DOHH2 (cell line): ENCODE measurements around the gene PTPRC.

Source experiments
- H3F3A ChIP-seq: fragments of 200-600 bp; sonication (generic), shearing (Covaris generic); 2 replicates; pipeline ENCODE4 v1.6.0; 2016; ENCODE audit warnings: antibody characterized with exemption, mild to moderate bottlenecking; ENCODE audit not compliant: control insufficient read depth, insufficient read depth
- H3K27ac ChIP-seq: fragments of 200-600 bp; sonication (generic); 2 replicates; pipeline ENCODE4 v1.5.1; 2014; ENCODE audit warnings: low read depth, mild to moderate bottlenecking, low read length, moderate library complexity
- H3K27me3 ChIP-seq: fragments of 200-600 bp; sonication (generic); 2 replicates; pipeline ENCODE4 v1.6.1; 2014; ENCODE audit warnings: mild to moderate bottlenecking, low read length, mixed read lengths; ENCODE audit not compliant: control insufficient read depth
- H3K36me3 ChIP-seq: fragments of 200-600 bp; sonication (generic); 2 replicates; pipeline ENCODE4 v1.6.1; 2014; ENCODE audit warnings: mild to moderate bottlenecking, low read length, moderate library complexity, mixed read lengths; ENCODE audit not compliant: control insufficient read depth
- H3K4me1 ChIP-seq: fragments of 200-600 bp; sonication (generic); 2 replicates; pipeline ENCODE4 v1.6.1; 2014; ENCODE audit warnings: mild to moderate bottlenecking, low read length, mixed read lengths; ENCODE audit not compliant: control insufficient read depth
- H3K4me2 ChIP-seq: fragments of 200-600 bp; sonication (generic); 2 replicates; pipeline ENCODE4 v1.6.0; 2014; ENCODE audit warnings: mild to moderate bottlenecking, low read length, moderate library complexity
- H3K4me3 ChIP-seq: fragments of 200-600 bp; sonication (generic); 2 replicates; pipeline ENCODE4 v1.5.1; 2014; ENCODE audit warnings: mild to moderate bottlenecking, low read length, mixed read lengths
- H3K79me2 ChIP-seq: fragments of 200-600 bp; sonication (generic); 2 replicates; pipeline ENCODE4 v1.6.1; 2014; ENCODE audit warnings: mild to moderate bottlenecking, low read length, mixed read lengths; ENCODE audit not compliant: control insufficient read depth
- H3K9me2 ChIP-seq: fragments of 200-600 bp; sonication (generic); replicated peaks from 2 replicates; pipeline ENCODE4 v1.6.1; 2014; ENCODE audit warnings: mild to moderate bottlenecking, low read length, mixed read lengths; ENCODE audit not compliant: control insufficient read depth
- H3K9me3 ChIP-seq: fragments of 200-600 bp; sonication (generic); 2 replicates; pipeline ENCODE4 v1.6.1; 2014; ENCODE audit warnings: antibody characterized with exemption, low read length, mixed read lengths; ENCODE audit not compliant: control insufficient read depth, insufficient read depth
- H4K20me1 ChIP-seq: fragments of 200-600 bp; sonication (generic); 2 replicates; pipeline ENCODE4 v1.6.0; 2014; ENCODE audit warnings: low read depth, mild to moderate bottlenecking, antibody characterized with exemption, low read length, moderate library complexity; ENCODE audit not compliant: control insufficient read depth, insufficient read depth
- CTCF ChIP-seq: fragments of 200-600 bp; sonication (generic); IDR thresholded peaks from one replicate; pipeline ENCODE4 v1.5.1; 2014; ENCODE audit warnings: antibody characterized with exemption, mild to moderate bottlenecking, low read depth, low read length; ENCODE audit not compliant: poor library complexity, severe bottlenecking
- EZH2phosphoT487 ChIP-seq: fragments of 200-600 bp; sonication (generic); IDR thresholded peaks from 2 replicates; pipeline ENCODE4 v1.6.1; 2017; ENCODE audit warnings: borderline replicate concordance, mild to moderate bottlenecking, antibody characterized with exemption, low read length, moderate library complexity, mixed read lengths

The PTPRC gene

GRCh38 chr1:198711837-198712236 is 73.0 kb downstream of the PTPRC start:
- H3K4me1 ChIP-seq, result no peaks in the 10 kb centered on the region
- no peaks in the 10 kb centered on the region for H3K9me3 ChIP-seq
- peaks cover 92% of the 10 kb centered on the region for H3K36me3 ChIP-seq
- peaks cover 19% of the 10 kb centered on the region for H3F3A ChIP-seq
- no peak overlapping the region for H3K27ac ChIP-seq
- H3K27me3 ChIP-seq, result no peaks in the 10 kb centered on the region
- H3K79me2 ChIP-seq, result 0 out of 2 replicates have a peak, but pooled peaks cover 2% of the 10 kb centered on the region
- no peaks in the 10 kb centered on the region for H4K20me1 ChIP-seq
- no peak overlapping the region for H3K4me3 ChIP-seq
- no peak overlapping the region for H3K4me2 ChIP-seq
- TF ChIP-seq CTCF, result no peak
- TF ChIP-seq EZH2phosphoT487, result no peak
- H3K9me2 ChIP-seq, result no peaks in the 10 kb centered on the region

GRCh38 chr1:198713081-198713480 is 74.2 kb downstream of the PTPRC start:
- peaks cover 22% of the 10 kb centered on the region for H3F3A ChIP-seq
- H3K9me2 ChIP-seq, result no peaks in the 10 kb centered on the region
- TF ChIP-seq CTCF, result no peak
- no peak for TF ChIP-seq EZH2phosphoT487
- no peak overlapping the region for H3K4me2 ChIP-seq
- H3K9me3 ChIP-seq, result no peaks in the 10 kb centered on the region
- H3K4me1 ChIP-seq, result no peaks in the 10 kb centered on the region
- peaks cover 99% of the 10 kb centered on the region for H3K36me3 ChIP-seq
- no peak overlapping the region for H3K4me3 ChIP-seq
- 0 out of 2 replicates have a peak, but pooled peaks cover 2% of the 10 kb centered on the region for H3K79me2 ChIP-seq
- no peaks in the 10 kb centered on the region for H4K20me1 ChIP-seq
- H3K27me3 ChIP-seq, result no peaks in the 10 kb centered on the region
- no peak overlapping the region for H3K27ac ChIP-seq

GRCh38 chr1:198714271-198714670 is 75.4 kb downstream of the PTPRC start:
- no peaks in the 10 kb centered on the region for H3K79me2 ChIP-seq
- H3K4me3 ChIP-seq, result no peak overlapping the region
- H3K36me3 ChIP-seq, result peaks cover 99% of the 10 kb centered on the region
- H3K4me2 ChIP-seq, result no peak overlapping the region
- TF ChIP-seq CTCF, result no peak
- no peak for TF ChIP-seq EZH2phosphoT487
- H3K9me2 ChIP-seq, result no peaks in the 10 kb centered on the region
- peaks cover 28% of the 10 kb centered on the region for H3F3A ChIP-seq
- no peaks in the 10 kb centered on the region for H3K4me1 ChIP-seq
- H3K27ac ChIP-seq, result no peak overlapping the region
- H3K9me3 ChIP-seq, result no peaks in the 10 kb centered on the region
- no peaks in the 10 kb centered on the region for H4K20me1 ChIP-seq
- no peaks in the 10 kb centered on the region for H3K27me3 ChIP-seq

GRCh38 chr1:198716051-198716450 is 77.2 kb downstream of the PTPRC start:
- Histone ChIP-seq H3K27me3 (no peaks in the 10 kb centered on the region), H3K79me2 (peaks cover 5% of the 10 kb centered on the region), H3K36me3 (peaks cover 97% of the 10 kb centered on the region), H4K20me1 (no peaks in the 10 kb centered on the region), H3K4me3 (no peak overlapping the region), H3F3A (peaks cover 18% of the 10 kb centered on the region; the same call in 1 of the 2 replicates), H3K9me3 (no peaks in the 10 kb centered on the region), H3K9me2 (no peaks in the 10 kb centered on the region), H3K4me2 (no peak overlapping the region), H3K4me1 (no peaks in the 10 kb centered on the region), H3K27ac (no peak overlapping the region)
- TF ChIP-seq CTCF, result no peak
